ENCODE data around the gene GNA12. TPM values are rescaled to one million over a fixed set of nuclear protein-coding genes. Genes with fewer than 3 reads are reported as not detected.

Gene GNA12
- total and polyA plus RNA-seq, 9 of the 15 experiments (the other 6 are each of a cell fraction or from before 2014, with no cell fraction given), result 0.65 to 32.7 (median 9.6) TPM

DNA sequence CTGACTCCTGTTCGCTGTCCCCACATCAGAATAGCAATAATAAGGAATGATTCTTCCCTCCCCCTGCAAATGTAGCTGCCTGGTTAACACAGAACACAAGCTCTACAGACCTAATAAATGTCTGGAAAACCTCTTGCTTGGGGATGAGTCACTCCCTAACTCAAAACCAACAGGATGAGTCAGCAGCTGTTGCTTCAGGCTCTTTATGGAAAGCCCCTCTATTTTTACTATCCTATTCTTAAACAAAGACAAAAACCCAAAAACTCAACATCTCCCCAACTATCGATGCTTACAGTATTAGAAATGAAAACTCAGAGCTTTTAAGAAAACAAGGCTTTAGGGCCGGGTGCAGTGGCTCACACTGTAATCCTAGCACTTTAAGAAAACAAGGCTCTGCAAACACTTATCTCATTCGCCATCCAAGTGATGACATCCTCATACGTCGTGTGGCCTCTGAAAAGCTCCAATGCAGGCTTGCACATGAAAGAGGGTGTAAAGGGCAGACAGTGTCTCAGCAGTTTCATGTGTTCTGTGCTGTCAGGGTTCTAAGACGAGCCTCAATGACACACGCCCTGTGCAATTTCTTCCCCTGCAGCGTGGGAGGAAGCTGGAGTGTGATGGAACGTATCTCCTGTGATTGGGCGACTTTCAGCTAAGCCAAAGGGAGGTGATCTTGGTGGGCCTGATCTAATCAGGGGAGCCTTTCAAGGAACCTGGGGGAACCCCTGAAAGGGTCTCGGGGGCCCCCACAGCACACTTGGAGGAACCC is 86.0 kb downstream of the GNA12 start (continued):
- TF ChIP-seq DMBX1 (CRISPR knock-in tag; IDR thresholded peaks at IDR 0.05; ENCODE audit: borderline replicate concordance) (no peak), KLF1 (tag; IDR thresholded peaks at IDR 0.05) (no peak), PBX2 (CRISPR knock-in tag; IDR thresholded peaks at IDR 0.05; ENCODE audit: low read depth) (no peak), PBX2 (tag; conservative IDR thresholded peaks at IDR 0.05; ENCODE audit: low read depth) (peak; percentile 73), TARDBP (IDR thresholded peaks at IDR 0.05) (0 out of 2 replicates have a peak, but pooled peaks have one; percentile 57), SRF (CRISPR knock-in tag; IDR thresholded peaks at IDR 0.05) (no peak), ZNF23 (CRISPR knock-in tag; IDR thresholded peaks at IDR 0.05) (no peak), LARP7 (IDR thresholded peaks at IDR 0.05) (no peak), POLR3A (IDR thresholded peaks at IDR 0.05; ENCODE audit: borderline replicate concordance, extremely low read depth, insufficient read depth, insufficient read length) (no peak), HES1 (IDR thresholded peaks at IDR 0.05; ENCODE audit: low read depth) (peak; percentile 51; the same call in 1 of the 2 replicates), ARID2 (IDR thresholded peaks at IDR 0.05) (no peak), CTBP1 (IDR thresholded peaks at IDR 0.05; ENCODE audit: borderline replicate concordance) (peak; percentile 81), SRSF1 (IDR thresholded peaks at IDR 0.05; ENCODE audit: low read depth, low read length) (no peak), RBM25 (IDR thresholded peaks at IDR 0.05; ENCODE audit: low read depth, low read length, severe bottlenecking) (no peak), KAT2B (IDR thresholded peaks at IDR 0.05; ENCODE audit: low read depth, low read length) (no peak), RAD51 (IDR thresholded peaks at IDR 0.05; ENCODE audit: borderline replicate concordance, low read depth) (no peak), COPS2 (conservative IDR thresholded peaks at IDR 0.05) (no peak), ZNF280A (IDR thresholded peaks at IDR 0.05; ENCODE audit: low read depth, partially characterized antibody) (no peak), RB1 (IDR thresholded peaks at IDR 0.05; ENCODE audit: low read depth) (no peak), ZNF41 (CRISPR knock-in tag; conservative IDR thresholded peaks at IDR 0.05) (0 out of 2 replicates have a peak, but pooled peaks have one; percentile 21)
- TF ChIP-seq, protein P1, sequence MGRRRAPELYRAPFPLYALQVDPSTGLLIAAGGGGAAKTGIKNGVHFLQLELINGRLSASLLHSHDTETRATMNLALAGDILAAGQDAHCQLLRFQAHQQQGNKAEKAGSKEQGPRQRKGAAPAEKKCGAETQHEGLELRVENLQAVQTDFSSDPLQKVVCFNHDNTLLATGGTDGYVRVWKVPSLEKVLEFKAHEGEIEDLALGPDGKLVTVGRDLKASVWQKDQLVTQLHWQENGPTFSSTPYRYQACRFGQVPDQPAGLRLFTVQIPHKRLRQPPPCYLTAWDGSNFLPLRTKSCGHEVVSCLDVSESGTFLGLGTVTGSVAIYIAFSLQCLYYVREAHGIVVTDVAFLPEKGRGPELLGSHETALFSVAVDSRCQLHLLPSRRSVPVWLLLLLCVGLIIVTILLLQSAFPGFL (CRISPR knock-in tag; IDR thresholded peaks at IDR 0.05), result no peak

All from K562 (cell line).